ENCODE results near the gene KCNH1. TPM values are rescaled to one million over a fixed set of nuclear protein-coding genes. Genes with fewer than 3 reads are reported as not detected.

KCNH1 gene
- total and polyA plus RNA-seq, 5 donors from 2014 or later, result not detected

- Histone ChIP-seq H3K27ac (ENCODE audit: insufficient read depth, low read length, poor library complexity, severe bottlenecking) (no peak overlapping the region), H3K9me3 (ENCODE audit: control insufficient read depth in 2 of 2, low read length in 2 of 2) (no peaks in the 10 kb centered on the region), H3K4me3 (ENCODE audit: low read depth, low read length) (no peak overlapping the region), H3K4me1 (ENCODE audit: control insufficient read depth, insufficient read depth, low read length, poor library complexity, severe bottlenecking) (no peaks in the 10 kb centered on the region), H3K27me3 (ENCODE audit: control insufficient read depth, insufficient read depth, low read length) (no peaks in the 10 kb centered on the region), H3K36me3 (ENCODE audit: control insufficient read depth, insufficient read depth, low read length) (no peaks in the 10 kb centered on the region)
- Mint-ChIP-seq H3K4me1 (no peaks in the 10 kb centered on the region), H3K27me3 (no peaks in the 10 kb centered on the region), H3K9me3 (no peaks in the 10 kb centered on the region), H3K27ac (no peak overlapping the region), H3K4me3 (no peak overlapping the region), H3K36me3 (no peaks in the 10 kb centered on the region)
- DNase-seq (no peak), ATAC-seq (ENCODE audit: low read depth in 2 of 2) (no peak)
Observed at GRCh38 chr1:210917560-210918169, 216.3 kb downstream of the KCNH1 start.

GRCh38 chr1:210916548-210916947 lies 217.4 kb downstream of the KCNH1 start:
- Histone ChIP-seq H3K36me3 (ENCODE audit: control insufficient read depth, insufficient read depth, low read length) (no peaks in the 10 kb centered on the region), H3K9me3 (ENCODE audit: control insufficient read depth in 2 of 2, low read length in 2 of 2) (no peaks in the 10 kb centered on the region), H3K27ac (ENCODE audit: insufficient read depth, low read length, poor library complexity, severe bottlenecking) (no peak overlapping the region), H3K4me3 (ENCODE audit: low read depth, low read length) (no peak overlapping the region), H3K27me3 (ENCODE audit: control insufficient read depth, insufficient read depth, low read length) (no peaks in the 10 kb centered on the region), H3K4me1 (ENCODE audit: control insufficient read depth, insufficient read depth, low read length, poor library complexity, severe bottlenecking) (no peaks in the 10 kb centered on the region)
- no peaks in the 10 kb centered on the region for H3K36me3 Mint-ChIP-seq
- H3K27me3 Mint-ChIP-seq, result no peaks in the 10 kb centered on the region
- H3K4me1 Mint-ChIP-seq, result no peaks in the 10 kb centered on the region
- ATAC-seq (ENCODE audit: low read depth in 2 of 2) (no peak), DNase-seq (no peak)
- H3K27ac Mint-ChIP-seq, result no peak overlapping the region
- H3K4me3 Mint-ChIP-seq, result no peak overlapping the region
- no peaks in the 10 kb centered on the region for H3K9me3 Mint-ChIP-seq

- Histone ChIP-seq H3K27me3 (ENCODE audit: control insufficient read depth, insufficient read depth, low read length) (no peaks in the 10 kb centered on the region), H3K4me1 (ENCODE audit: control insufficient read depth, insufficient read depth, low read length, poor library complexity, severe bottlenecking) (no peaks in the 10 kb centered on the region), H3K36me3 (ENCODE audit: control insufficient read depth, insufficient read depth, low read length) (no peaks in the 10 kb centered on the region), H3K4me3 (ENCODE audit: low read depth, low read length) (no peak overlapping the region), H3K27ac (ENCODE audit: insufficient read depth, low read length, poor library complexity, severe bottlenecking) (no peak overlapping the region), H3K9me3 (ENCODE audit: control insufficient read depth in 2 of 2, low read length in 2 of 2) (no peaks in the 10 kb centered on the region)
- no peak overlapping the region for H3K27ac Mint-ChIP-seq
- ATAC-seq (ENCODE audit: low read depth in 2 of 2), result no peak
- no peaks in the 10 kb centered on the region for H3K4me1 Mint-ChIP-seq
- H3K27me3 Mint-ChIP-seq, result no peaks in the 10 kb centered on the region
- no peaks in the 10 kb centered on the region for H3K9me3 Mint-ChIP-seq
- no peak overlapping the region for H3K4me3 Mint-ChIP-seq
- no peak for DNase-seq
- no peaks in the 10 kb centered on the region for H3K36me3 Mint-ChIP-seq
Observed at GRCh38 chr1:210915890-210916507, 217.9 kb downstream of the KCNH1 start.

- peaks cover 3% of the 10 kb centered on the region for H3K27me3 ChIP-seq (ENCODE audit: control insufficient read depth, insufficient read depth, low read length)
- H3K9me3 ChIP-seq (ENCODE audit: control insufficient read depth in 2 of 2, low read length in 2 of 2), result no peaks in the 10 kb centered on the region
- Mint-ChIP-seq H3K36me3 (no peaks in the 10 kb centered on the region), H3K9me3 (no peaks in the 10 kb centered on the region), H3K4me1 (no peaks in the 10 kb centered on the region), H3K27ac (no peak overlapping the region), H3K27me3 (no peaks in the 10 kb centered on the region), H3K4me3 (no peak overlapping the region)
- no peak for DNase-seq
- no peak overlapping the region for H3K27ac ChIP-seq (ENCODE audit: insufficient read depth, low read length, poor library complexity, severe bottlenecking)
- no peak for ATAC-seq (ENCODE audit: low read depth in 2 of 2)
- no peaks in the 10 kb centered on the region for H3K36me3 ChIP-seq (ENCODE audit: control insufficient read depth, insufficient read depth, low read length)
- no peak overlapping the region for H3K4me3 ChIP-seq (ENCODE audit: low read depth, low read length)
- no peaks in the 10 kb centered on the region for H3K4me1 ChIP-seq (ENCODE audit: control insufficient read depth, insufficient read depth, low read length, poor library complexity, severe bottlenecking)
Observed at GRCh38 chr1:210912752-210913151, 221.2 kb downstream of the KCNH1 start.

- Histone ChIP-seq H3K4me3 (ENCODE audit: low read depth, low read length) (no peak overlapping the region), H3K36me3 (ENCODE audit: control insufficient read depth, insufficient read depth, low read length) (no peaks in the 10 kb centered on the region), H3K9me3 (ENCODE audit: control insufficient read depth in 2 of 2, low read length in 2 of 2) (no peaks in the 10 kb centered on the region), H3K4me1 (ENCODE audit: control insufficient read depth, insufficient read depth, low read length, poor library complexity, severe bottlenecking) (no peaks in the 10 kb centered on the region), H3K27me3 (ENCODE audit: control insufficient read depth, insufficient read depth, low read length) (peaks cover 3% of the 10 kb centered on the region), H3K27ac (ENCODE audit: insufficient read depth, low read length, poor library complexity, severe bottlenecking) (no peak overlapping the region)
- H3K27ac Mint-ChIP-seq, result no peak overlapping the region
- H3K36me3 Mint-ChIP-seq, result no peaks in the 10 kb centered on the region
- no peak for ATAC-seq (ENCODE audit: low read depth in 2 of 2)
- H3K4me1 Mint-ChIP-seq, result no peaks in the 10 kb centered on the region
- peaks cover 4% of the 10 kb centered on the region for H3K27me3 Mint-ChIP-seq
- no peak for DNase-seq
- H3K4me3 Mint-ChIP-seq, result no peak overlapping the region
- no peaks in the 10 kb centered on the region for H3K9me3 Mint-ChIP-seq
Observed at GRCh38 chr1:210910020-210910575, 223.8 kb downstream of the KCNH1 start.

GRCh38 chr1:210908791-210909190 lies 225.2 kb downstream of the KCNH1 start:
- Mint-ChIP-seq H3K36me3 (no peaks in the 10 kb centered on the region), H3K9me3 (no peaks in the 10 kb centered on the region), H3K4me3 (no peak overlapping the region), H3K27me3 (peaks cover 4% of the 10 kb centered on the region), H3K27ac (no peak overlapping the region), H3K4me1 (no peaks in the 10 kb centered on the region)
- Histone ChIP-seq H3K9me3 (ENCODE audit: control insufficient read depth in 2 of 2, low read length in 2 of 2) (no peaks in the 10 kb centered on the region), H3K4me3 (ENCODE audit: low read depth, low read length) (no peak overlapping the region), H3K27me3 (ENCODE audit: control insufficient read depth, insufficient read depth, low read length) (peaks cover 4% of the 10 kb centered on the region), H3K27ac (ENCODE audit: insufficient read depth, low read length, poor library complexity, severe bottlenecking) (no peak overlapping the region), H3K36me3 (ENCODE audit: control insufficient read depth, insufficient read depth, low read length) (no peaks in the 10 kb centered on the region), H3K4me1 (ENCODE audit: control insufficient read depth, insufficient read depth, low read length, poor library complexity, severe bottlenecking) (no peaks in the 10 kb centered on the region)
- ATAC-seq (ENCODE audit: low read depth in 2 of 2), result no peak
- DNase-seq, result no peak

- no peaks in the 10 kb centered on the region for H3K4me1 ChIP-seq (ENCODE audit: control insufficient read depth, insufficient read depth, low read length, poor library complexity, severe bottlenecking)
- no peak overlapping the region for H3K27ac ChIP-seq (ENCODE audit: insufficient read depth, low read length, poor library complexity, severe bottlenecking)
- peaks cover 5% of the 10 kb centered on the region for H3K27me3 ChIP-seq (ENCODE audit: control insufficient read depth, insufficient read depth, low read length)
- ATAC-seq (ENCODE audit: low read depth in 2 of 2) (no peak), DNase-seq (no peak)
- Mint-ChIP-seq H3K4me1 (no peaks in the 10 kb centered on the region), H3K36me3 (no peaks in the 10 kb centered on the region), H3K27ac (no peak overlapping the region), H3K9me3 (no peaks in the 10 kb centered on the region), H3K27me3 (peaks cover 4% of the 10 kb centered on the region), H3K4me3 (no peak overlapping the region)
- H3K4me3 ChIP-seq (ENCODE audit: low read depth, low read length), result no peak overlapping the region
- no peaks in the 10 kb centered on the region for H3K36me3 ChIP-seq (ENCODE audit: control insufficient read depth, insufficient read depth, low read length)
- H3K9me3 ChIP-seq (ENCODE audit: control insufficient read depth in 2 of 2, low read length in 2 of 2), result no peaks in the 10 kb centered on the region
Observed at GRCh38 chr1:210908257-210908656, 225.7 kb downstream of the KCNH1 start.

- H3K4me1 Mint-ChIP-seq, result no peaks in the 10 kb centered on the region
- H3K27me3 Mint-ChIP-seq, result peaks cover 4% of the 10 kb centered on the region
- peaks cover 0 to 3% (median 0%) of the 10 kb centered on the region in 7 donors for H3K9me3 Mint-ChIP-seq
- no peaks in the 10 kb centered on the region for H3K4me1 ChIP-seq (ENCODE audit: control insufficient read depth, insufficient read depth, low read length, poor library complexity, severe bottlenecking)
- ATAC-seq (ENCODE audit: low read depth in 2 of 2) (no peak), DNase-seq (no peak)
- H3K27ac ChIP-seq (ENCODE audit: insufficient read depth, low read length, poor library complexity, severe bottlenecking), result no peak overlapping the region
- no peak overlapping the region for H3K4me3 Mint-ChIP-seq
- no peaks in the 10 kb centered on the region for H3K36me3 Mint-ChIP-seq
- no peak overlapping the region for H3K27ac Mint-ChIP-seq
- peaks cover 5% of the 10 kb centered on the region for H3K27me3 ChIP-seq (ENCODE audit: control insufficient read depth, insufficient read depth, low read length)
- no peaks in the 10 kb centered on the region for H3K9me3 ChIP-seq (ENCODE audit: control insufficient read depth in 2 of 2, low read length in 2 of 2)
- no peaks in the 10 kb centered on the region for H3K36me3 ChIP-seq (ENCODE audit: control insufficient read depth, insufficient read depth, low read length)
- no peak overlapping the region for H3K4me3 ChIP-seq (ENCODE audit: low read depth, low read length)
Observed at GRCh38 chr1:210907251-210907805, 226.6 kb downstream of the KCNH1 start.

Measured in CD4-positive, CD25-positive, alpha-beta regulatory T cell (primary cell).